GM21529 (cell line): ENCODE data around the gene ZNF768.
"Not testable (repeated sequence)": the region's sequence is repeated elsewhere in the genome, so short reads cannot be mapped to it uniquely, and the experiment has no call there.

ENCODE experiments used
- ATAC-seq: cut with Tn5 transposase; IDR thresholded peaks from one replicate; pipeline ENCODE4 v1.9.1; 2021; ENCODE audit not compliant: unreplicated experiment

The ZNF768 gene

GRCh38 chr16:30511509-30511908, 14.9 kb downstream of the ZNF768 start:
- ATAC-seq, result no peak

DNA sequence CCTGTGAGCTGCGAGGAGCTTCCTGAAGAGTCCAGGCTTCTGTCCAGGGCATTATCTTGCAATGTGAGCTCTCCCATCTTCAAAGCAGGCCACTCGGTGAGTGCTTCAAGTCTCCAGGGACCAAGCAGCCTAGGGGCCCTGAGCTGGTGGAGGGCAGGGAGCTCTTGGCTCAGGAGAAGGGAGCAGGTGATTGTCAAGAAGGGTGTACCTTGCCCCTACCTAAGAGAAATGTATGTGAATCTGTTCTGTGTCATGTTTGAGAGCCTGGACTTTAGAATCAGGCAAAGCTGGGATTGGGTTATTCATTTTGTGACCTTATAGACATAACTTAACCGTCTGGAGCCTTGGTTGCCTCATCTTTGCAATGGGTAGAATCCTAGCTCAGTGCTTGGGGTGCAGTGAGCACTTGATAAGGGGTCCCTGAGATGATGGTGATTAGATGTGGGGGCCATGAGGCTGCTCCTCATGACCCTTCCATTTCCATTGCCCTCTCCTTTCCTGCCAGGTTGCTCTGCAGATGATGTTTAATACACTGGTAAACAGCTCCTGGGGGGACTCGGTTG, 15.9 kb downstream of the ZNF768 start:
- no peak for ATAC-seq

- ATAC-seq, result no peak
Measured at GRCh38 chr16:30509081-30509765, 17.1 kb downstream of the ZNF768 start.

GRCh38 chr16:30503403-30504296, 22.7 kb downstream of the ZNF768 start:
- ATAC-seq, result no peak

DNA sequence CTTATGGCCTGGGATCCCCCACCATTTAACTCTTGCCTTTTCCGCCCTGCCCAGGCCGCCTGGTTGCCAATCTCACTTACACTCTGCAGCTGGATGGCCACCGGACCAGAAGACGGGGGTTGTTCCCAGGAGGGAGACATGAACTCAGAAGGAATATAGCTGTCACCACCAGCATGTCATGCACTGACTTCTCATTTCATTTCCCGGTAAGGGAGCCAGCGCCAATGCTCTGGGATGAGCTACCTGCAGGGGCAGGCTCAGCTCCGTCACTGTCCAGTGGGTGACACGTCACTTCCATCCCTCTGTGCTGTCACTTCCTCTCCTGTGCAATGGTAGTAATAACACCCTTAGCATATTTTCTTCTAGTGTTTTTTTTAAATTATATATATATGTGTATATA, 27.1 kb downstream of the ZNF768 start:
- ATAC-seq, result no peak

DNA sequence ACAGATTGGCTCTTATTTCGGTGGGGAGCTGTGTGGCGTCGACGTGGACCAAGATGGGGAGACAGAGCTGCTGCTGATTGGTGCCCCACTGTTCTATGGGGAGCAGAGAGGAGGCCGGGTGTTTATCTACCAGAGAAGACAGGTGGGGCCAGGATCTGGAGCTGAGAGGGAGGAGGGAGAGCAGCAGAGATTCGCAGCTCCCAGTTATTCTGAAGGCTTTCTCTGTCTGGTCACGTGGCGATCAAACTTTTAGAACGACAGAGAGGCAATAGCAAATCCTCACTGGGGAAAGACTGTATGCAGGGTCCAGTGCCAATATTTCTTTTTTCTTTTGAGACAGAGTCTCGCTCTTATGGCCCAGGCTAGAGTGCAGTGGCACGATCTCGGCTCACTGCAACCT, 31.7 kb downstream of the ZNF768 start:
- no peak for ATAC-seq

GRCh38 chr16:30493941-30494488, 32.4 kb downstream of the ZNF768 start:
- ATAC-seq, result no peak

GRCh38 chr16:30491744-30492308, 34.5 kb downstream of the ZNF768 start:
- ATAC-seq, result no peak

DNA sequence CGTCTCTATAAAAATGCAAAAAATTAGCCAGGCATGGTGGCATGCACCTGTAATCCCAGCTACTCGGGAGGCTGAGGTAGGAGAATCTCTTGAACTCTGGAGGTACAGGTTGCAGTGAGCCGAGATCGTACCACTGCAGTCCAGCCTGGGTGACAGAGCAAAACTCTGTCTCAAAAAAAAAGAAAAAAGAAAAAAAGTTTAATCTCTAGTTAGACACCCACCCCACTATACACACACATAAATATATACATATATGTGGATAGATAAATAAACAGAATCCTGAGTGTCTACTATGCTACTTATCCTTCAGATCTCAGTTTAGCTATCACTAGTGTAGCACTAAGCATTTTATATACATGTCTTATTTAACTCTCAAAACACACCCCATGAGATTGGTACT, 35.1 kb downstream of the ZNF768 start:
- no peak for ATAC-seq

DNA sequence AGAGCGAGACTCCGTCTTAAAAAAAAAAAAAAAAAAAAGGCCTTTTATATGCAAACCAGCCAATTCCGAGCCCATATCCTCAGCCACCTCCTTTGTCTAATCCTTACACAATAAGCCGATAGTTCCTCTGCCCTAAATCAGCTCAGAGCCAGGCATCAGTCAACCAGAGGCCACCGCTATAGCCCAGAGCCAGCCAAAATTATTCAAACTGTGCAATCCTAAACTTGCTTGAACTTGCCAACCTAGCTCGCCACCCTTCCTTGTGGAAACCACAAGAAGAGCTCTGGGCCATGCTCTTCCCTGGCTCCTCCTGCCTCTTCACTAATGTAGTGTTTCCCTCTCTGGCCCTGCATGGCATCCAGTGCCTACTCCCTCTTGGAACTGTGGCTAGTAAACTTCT, 36.2 kb downstream of the ZNF768 start:
- ATAC-seq, result no peak

DNA sequence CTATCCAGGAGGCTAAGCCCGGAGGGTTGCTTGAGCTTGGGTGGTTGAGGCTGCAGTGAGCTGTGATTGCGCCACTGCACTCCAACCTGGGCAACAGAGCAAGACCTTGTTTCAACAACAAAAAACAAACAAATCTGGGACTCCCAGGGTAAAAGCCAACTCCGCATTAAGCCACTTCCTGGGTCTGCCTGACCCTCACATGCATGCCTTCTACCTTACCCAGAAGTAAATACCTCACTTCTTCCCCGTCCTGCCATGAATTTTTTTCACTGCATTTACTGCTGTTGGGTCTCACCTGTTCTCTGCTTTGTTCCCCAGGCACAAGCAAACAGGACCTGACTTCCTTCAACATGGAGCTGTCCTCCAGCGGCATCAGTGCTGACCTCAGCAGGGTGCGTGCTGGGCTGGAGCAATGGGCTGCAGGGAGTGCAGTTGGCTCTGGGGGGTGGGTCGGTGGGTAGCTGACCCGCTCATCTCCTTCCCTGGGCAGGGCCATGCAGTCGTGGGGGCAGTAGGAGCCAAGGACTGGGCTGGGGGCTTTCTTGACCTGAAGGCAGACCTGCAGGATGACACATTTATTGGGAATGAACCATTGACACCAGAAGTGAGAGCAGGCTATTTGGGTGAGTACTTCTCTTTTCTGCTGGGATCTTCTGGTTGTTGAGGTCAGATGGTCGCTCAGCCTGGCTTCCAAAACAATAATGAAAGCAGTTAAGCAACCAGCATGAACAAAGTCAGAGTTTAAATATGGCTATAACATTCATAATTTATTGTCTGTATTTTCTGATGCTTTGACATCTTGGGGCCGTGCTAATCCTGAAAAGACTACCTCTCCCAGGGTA, 37.4 kb downstream of the ZNF768 start:
- ATAC-seq, result no peak

GRCh38 chr16:30485818-30486436, 40.4 kb downstream of the ZNF768 start:
- ATAC-seq, result no peak

DNA sequence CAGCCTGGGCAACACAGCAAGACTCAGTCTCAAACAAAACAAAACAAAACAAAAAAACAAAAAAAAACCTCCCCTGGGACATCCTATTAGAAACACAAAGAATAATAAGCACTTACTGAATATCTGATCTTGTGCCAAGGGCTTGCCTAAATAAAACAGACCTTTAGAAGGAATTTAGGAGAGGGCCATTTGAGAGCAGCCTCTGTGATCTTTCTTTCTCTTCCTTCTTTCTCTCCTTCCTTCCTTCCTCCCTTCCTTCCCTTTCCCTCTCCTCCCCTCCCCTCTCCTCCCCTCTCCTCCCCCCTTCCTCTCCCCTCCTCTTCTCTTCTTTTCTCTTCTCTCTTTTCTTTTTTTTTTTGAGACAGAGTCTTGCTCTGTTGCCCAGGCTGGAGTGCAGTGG, 41.5 kb downstream of the ZNF768 start:
- no peak for ATAC-seq

DNA sequence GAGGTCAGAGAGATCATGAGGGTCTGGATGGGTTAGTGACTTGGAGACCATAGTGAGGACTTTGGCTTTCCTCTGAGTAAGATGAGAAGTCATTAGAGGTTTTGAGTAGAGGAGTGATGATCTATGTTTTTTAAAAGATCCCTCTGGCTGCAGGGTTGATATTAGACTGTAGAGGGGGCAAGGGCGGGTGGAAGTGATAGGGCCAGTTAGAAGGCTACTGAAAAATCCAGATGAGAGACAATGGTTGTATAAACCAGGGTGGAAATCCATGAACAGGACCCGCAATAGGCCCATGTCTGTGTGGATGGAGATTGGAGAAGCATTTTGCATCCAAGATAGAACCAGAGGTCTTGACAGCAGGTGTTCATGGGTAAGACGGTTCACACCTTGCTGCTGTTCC, 44.0 kb downstream of the ZNF768 start:
- no peak for ATAC-seq

DNA sequence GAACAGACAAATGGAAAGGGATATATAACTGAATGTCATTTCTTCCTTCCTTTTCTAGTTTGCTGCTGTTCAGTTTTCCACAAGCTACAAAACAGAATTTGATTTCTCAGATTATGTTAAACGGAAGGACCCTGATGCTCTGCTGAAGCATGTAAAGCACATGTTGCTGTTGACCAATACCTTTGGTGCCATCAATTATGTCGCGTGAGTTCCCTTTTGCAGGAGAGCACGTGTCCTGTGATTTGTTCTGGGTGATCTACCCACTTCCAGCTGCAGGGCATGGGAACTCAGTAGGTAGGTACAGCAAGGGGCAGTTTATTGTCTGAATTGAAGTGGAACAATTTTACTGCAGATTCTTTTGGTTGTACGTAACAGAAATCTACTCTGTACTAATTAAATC, 45.0 kb downstream of the ZNF768 start:
- ATAC-seq, result no peak

GRCh38 chr16:30478766-30479478, 47.4 kb downstream of the ZNF768 start:
- ATAC-seq, result no peak

- ATAC-seq, result not testable (repeated sequence)
Measured at GRCh38 chr16:30477773-30478172, 48.6 kb downstream of the ZNF768 start.

- ATAC-seq, result no peak
Measured at GRCh38 chr16:30476991-30477390, 49.4 kb downstream of the ZNF768 start.

GRCh38 chr16:30474684-30475083, 51.7 kb downstream of the ZNF768 start:
- no peak for ATAC-seq
